Psoas muscle (tissue), 8 donors: Measurements from ENCODE around the gene AFF3. TPM values are rescaled to one million over a fixed set of nuclear protein-coding genes. Genes with fewer than 3 reads are reported as not detected.

Experiments used
- ATAC-seq, 4 donors: fragments of 200-7000 bp; cut with Tn5 transposase; one replicate each; pipeline ENCODE4 v1.9.1; 2020; ENCODE audit warnings: moderate library complexity in 3 of 4, mild to moderate bottlenecking in 2 of 4
- DNase-seq, 2 donors: peaks; one replicate each; pipeline ENCODE4 v3.0.0-alpha.2; 2020
- H3K27ac ChIP-seq: fragments of 200-600 bp; one replicate; pipeline ENCODE4 v1.8.0; 2022
- H3K27me3 ChIP-seq, 3 donors: fragments of 200-600 bp in 1 of 3; one replicate each; pipeline versions ENCODE4 v1.6.1 to v1.8.0; 2013 to 2022; ENCODE audit warnings: low read length in 2 of 3, mild to moderate bottlenecking in 2 of 3, moderate library complexity in 1 of 3; ENCODE audit not compliant: insufficient read depth in 3 of 3
- H3K36me3 ChIP-seq, 2 donors: fragments of 200-600 bp in 1 of 2; one replicate each; pipeline versions ENCODE4 v1.6.1 to v1.8.0; 2013 to 2022; ENCODE audit warnings: low read depth in 1 of 2, mild to moderate bottlenecking in 1 of 2, moderate library complexity in 1 of 2; ENCODE audit not compliant: insufficient read depth in 1 of 2
- H3K4me1 ChIP-seq: fragments of 200-600 bp; one replicate; pipeline ENCODE4 v1.8.0; 2022
- H3K4me3 ChIP-seq: fragments of 200-600 bp; one replicate; pipeline ENCODE4 v1.8.0; 2022; ENCODE audit warnings: mild to moderate bottlenecking
- H3K9me3 ChIP-seq: fragments of 200-600 bp; one replicate; pipeline ENCODE4 v1.8.0; 2022
- WGBS, 3 donors: extraction: QIAGEN DNeasy Blood & Tissue Kit; methylation state at CpG; one replicate each; pipeline versions ENCODE4 v1.1.6 to v1.1.7; 2013; 5-methylcytosine and 5-hydroxymethylcytosine counted together
- intact Hi-C, 2 donors: fragments of 100-400 bp; cut with DNase I; formaldehyde crosslinking; loops; one replicate each; pipeline versions ENCODE4 v1.11.0 to v1.14.2; 2022
- polyA plus RNA-seq, 3 donors: library from polyadenylated mRNA; stranded (reverse); fragments of 200-250 nt; gene quantifications; one replicate each; pipeline ENCODE4 v1.2.3, GENCODE V29; 2013
- total RNA-seq, 4 donors: library from RNA; stranded (reverse); fragmentation: NEBNext Ultra II Directional in 2 of 4; extraction: Animal tissue kit (Norgen Biotek cat#: 25700) in 2 of 4; gene quantifications; one replicate each; pipeline versions ENCODE4 v1.2.1 to v1.2.4, GENCODE V29; 2021 to 2023
- TF ChIP-seq, protein P1 (sequence below): fragments of 200-600 bp; IDR thresholded peaks from one replicate; pipeline ENCODE4 v1.8.0; 2022; ENCODE audit warnings: antibody characterized with exemption
- donor health status: healthy with polysubstance abuse.
- donor health status: DM: no; HTN: no; CAD: no; lungs with moderate emphysema.
- donor health status: Bipolar disorder and iron deficiency.
- donor health status: healthy.
- donor health status: DM: yes; HTN: yes; CAD: no.
- donor health status: DM: no; HTN: no; CAD: no.
- donor health status: DM: no; HTN: no; CAD: no.
- donor health status: DM: yes; HTN: yes; CAD: no.

AFF3 gene
- total and polyA plus RNA-seq, 7 donors, result 0.08 to 2.9 (median 0.44) TPM

DNA sequence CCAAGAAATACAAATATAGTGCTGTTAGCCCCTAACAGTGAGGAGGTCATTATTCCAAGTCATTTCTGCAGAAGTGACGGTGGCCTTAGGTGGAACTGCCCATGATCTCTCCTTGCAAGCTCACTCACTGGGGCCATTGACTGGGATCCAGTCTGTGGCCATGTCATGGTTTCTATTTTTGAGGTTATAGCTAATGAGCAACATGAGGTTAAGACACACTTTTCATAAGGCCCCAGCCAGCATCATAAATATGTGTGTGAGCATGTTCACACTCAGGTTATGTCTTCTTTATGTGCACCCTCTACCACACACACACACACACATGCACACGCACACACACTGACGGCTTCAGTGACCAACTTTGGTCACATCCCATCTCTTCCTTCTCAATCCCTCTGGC, 484 bp downstream of the AFF3 start:
- Histone ChIP-seq H3K4me3 (no peak overlapping the region), H3K36me3 (no peaks in the 10 kb centered on the region), H3K4me1 (no peaks in the 10 kb centered on the region), H3K27me3 (peaks cover 0 to 2% (median 0%) of the 10 kb centered on the region in 3 donors), H3K27ac (no peak overlapping the region), H3K9me3 (no peaks in the 10 kb centered on the region)
- DNase-seq, result no peak
- ATAC-seq, result no peak
- TF ChIP-seq, protein P1, sequence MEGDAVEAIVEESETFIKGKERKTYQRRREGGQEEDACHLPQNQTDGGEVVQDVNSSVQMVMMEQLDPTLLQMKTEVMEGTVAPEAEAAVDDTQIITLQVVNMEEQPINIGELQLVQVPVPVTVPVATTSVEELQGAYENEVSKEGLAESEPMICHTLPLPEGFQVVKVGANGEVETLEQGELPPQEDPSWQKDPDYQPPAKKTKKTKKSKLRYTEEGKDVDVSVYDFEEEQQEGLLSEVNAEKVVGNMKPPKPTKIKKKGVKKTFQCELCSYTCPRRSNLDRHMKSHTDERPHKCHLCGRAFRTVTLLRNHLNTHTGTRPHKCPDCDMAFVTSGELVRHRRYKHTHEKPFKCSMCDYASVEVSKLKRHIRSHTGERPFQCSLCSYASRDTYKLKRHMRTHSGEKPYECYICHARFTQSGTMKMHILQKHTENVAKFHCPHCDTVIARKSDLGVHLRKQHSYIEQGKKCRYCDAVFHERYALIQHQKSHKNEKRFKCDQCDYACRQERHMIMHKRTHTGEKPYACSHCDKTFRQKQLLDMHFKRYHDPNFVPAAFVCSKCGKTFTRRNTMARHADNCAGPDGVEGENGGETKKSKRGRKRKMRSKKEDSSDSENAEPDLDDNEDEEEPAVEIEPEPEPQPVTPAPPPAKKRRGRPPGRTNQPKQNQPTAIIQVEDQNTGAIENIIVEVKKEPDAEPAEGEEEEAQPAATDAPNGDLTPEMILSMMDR, result no peak
- intact Hi-C loops, result no loop called here
- WGBS, 3 donors, result 84 to 94% (median 84%) methylated on average over 3 of the region's 3 CpGs

DNA sequence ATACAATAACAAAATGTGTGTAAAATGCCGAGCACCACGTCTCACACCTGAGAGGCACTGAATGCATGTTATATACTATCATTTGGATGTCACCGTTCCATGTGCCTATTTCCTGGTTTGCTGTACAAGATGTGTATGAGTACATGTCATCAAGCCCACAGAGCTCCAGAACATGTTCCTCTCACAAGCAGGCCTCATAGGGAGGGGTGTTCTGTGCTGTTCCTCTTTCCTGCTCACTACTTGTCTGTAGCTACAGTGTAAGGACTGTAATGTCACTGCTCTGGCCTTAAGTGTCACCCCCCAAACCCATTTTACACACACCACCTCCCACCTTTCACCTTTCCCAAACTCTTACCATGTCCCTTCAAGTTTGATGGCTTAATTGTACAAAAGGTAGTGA, 1.8 kb downstream of the AFF3 start:
- TF ChIP-seq, protein P1, result no peak
- no peaks in the 10 kb centered on the region for H3K4me1 ChIP-seq
- H3K27ac ChIP-seq, result no peak overlapping the region
- H3K4me3 ChIP-seq, result no peak overlapping the region
- no peaks in the 10 kb centered on the region for H3K9me3 ChIP-seq
- ATAC-seq, result no peak
- DNase-seq, result no peak
- peaks cover 0 to 3% (median 0%) of the 10 kb centered on the region in 3 donors for H3K27me3 ChIP-seq
- intact Hi-C loops, result no loop called here
- 84 to 93% (median 91%) methylated on average over 3 of the region's 3 CpGs for WGBS, 3 donors
- H3K36me3 ChIP-seq, result no peaks in the 10 kb centered on the region

DNA sequence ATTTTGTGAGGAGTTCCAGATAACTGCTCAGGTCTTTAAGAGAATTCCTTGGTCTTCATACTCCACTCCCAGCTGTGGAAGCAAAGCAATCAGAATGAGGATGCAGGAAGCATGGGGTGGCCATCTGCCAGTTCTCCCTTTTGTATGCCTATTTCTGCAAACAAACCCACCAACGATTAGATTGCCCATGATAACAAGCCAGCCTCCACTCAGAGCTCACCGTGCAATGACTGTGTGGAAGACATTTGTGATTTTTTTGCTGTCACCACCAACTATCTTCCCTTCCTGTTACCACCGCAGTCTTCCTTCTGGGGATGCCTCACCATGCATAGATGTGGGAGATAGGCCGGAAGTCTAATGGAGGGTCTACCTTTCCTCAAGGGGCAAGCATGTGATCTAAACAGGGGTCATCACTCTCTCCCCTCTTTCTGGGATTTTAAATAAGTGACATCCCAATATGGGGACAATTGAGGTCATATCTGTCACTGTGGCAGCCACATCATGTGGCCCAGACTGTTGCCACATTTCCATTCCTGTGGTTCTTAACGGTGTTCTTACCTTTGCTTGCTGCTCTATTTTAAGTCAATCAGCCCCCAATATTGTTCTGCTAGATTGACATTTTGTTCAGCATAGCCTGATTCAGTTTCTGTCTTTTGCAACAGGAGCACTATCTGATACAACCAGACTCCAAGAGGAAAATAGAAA, 4.4 kb downstream of the AFF3 start:
- TF ChIP-seq, protein P1, result no peak
- 72 to 81% (median 74%) methylated on average over 5 of the region's 5 CpGs for WGBS, 3 donors
- DNase-seq (no peak), ATAC-seq (no peak)
- no peak overlapping the region for H3K4me3 ChIP-seq
- intact Hi-C loops, result no loop called here
- no peaks in the 10 kb centered on the region for H3K9me3 ChIP-seq
- peaks cover 0 to 3% (median 0%) of the 10 kb centered on the region in 3 donors for H3K27me3 ChIP-seq
- H3K36me3 ChIP-seq, result no peaks in the 10 kb centered on the region
- H3K27ac ChIP-seq, result no peak overlapping the region
- H3K4me1 ChIP-seq, result no peaks in the 10 kb centered on the region

DNA sequence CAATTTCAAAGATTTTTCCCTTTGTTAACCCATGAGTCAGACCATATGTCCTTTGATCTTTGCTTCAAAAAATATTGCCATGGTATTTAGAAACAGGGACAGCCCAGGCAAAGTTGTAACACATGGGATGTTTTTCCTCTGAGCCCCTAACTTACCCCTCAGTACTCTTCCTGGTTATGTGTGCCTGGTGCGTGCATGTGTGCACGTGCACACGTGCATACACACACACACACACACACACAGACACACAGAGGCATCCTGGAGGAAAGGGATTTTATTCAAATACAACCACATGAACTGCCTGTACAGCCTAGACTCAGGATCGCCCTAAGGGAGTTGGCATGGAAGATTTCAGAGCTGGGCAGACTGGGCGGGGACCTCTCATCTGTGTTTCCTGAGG, 5.1 kb downstream of the AFF3 start:
- no peak overlapping the region for H3K4me3 ChIP-seq
- H3K9me3 ChIP-seq, result no peaks in the 10 kb centered on the region
- no peaks in the 10 kb centered on the region for H3K36me3 ChIP-seq
- H3K27ac ChIP-seq, result no peak overlapping the region
- 75 to 82% (median 79%) methylated on average over 5 of the region's 5 CpGs for WGBS, 3 donors
- intact Hi-C loops, result no loop called here
- TF ChIP-seq, protein P1, result no peak
- H3K27me3 ChIP-seq, result peaks cover 0 to 3% (median 0%) of the 10 kb centered on the region in 3 donors
- DNase-seq (no peak), ATAC-seq (no peak)
- no peaks in the 10 kb centered on the region for H3K4me1 ChIP-seq

DNA sequence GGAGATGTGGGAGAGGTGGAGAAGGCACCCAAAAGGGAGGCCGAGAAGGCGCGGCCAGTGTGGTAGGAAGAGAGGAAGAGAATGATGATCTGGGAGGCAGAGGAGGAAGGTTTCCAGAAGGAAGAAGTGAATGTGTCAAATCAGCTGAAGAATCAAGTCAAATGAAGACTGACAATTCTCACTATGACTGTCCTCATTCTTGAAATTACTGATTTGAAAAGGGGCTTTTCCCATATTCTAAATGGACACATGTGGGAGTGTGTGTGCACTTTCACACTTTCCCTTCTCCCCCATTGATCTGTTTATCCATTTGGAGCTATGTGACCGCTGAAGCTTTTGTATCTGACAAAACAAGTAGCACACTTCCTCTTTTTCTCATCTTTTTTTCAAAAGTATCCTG, 6.1 kb downstream of the AFF3 start:
- Histone ChIP-seq H3K4me3 (no peak overlapping the region), H3K27me3 (peaks cover 0 to 3% (median 0%) of the 10 kb centered on the region in 3 donors), H3K9me3 (no peaks in the 10 kb centered on the region), H3K4me1 (no peaks in the 10 kb centered on the region), H3K27ac (no peak overlapping the region), H3K36me3 (no peaks in the 10 kb centered on the region)
- TF ChIP-seq, protein P1, result no peak
- no peak for ATAC-seq
- intact Hi-C loops, result no loop called here
- 82 to 91% (median 83%) methylated on average over 4 of the region's 4 CpGs for WGBS, 3 donors
- no peak for DNase-seq
